ENCODE data around the gene HARS1.
"Not testable (repeated sequence)": the region's sequence is repeated elsewhere in the genome, so short reads cannot be mapped to it uniquely, and the experiment has no call there.

DNA sequence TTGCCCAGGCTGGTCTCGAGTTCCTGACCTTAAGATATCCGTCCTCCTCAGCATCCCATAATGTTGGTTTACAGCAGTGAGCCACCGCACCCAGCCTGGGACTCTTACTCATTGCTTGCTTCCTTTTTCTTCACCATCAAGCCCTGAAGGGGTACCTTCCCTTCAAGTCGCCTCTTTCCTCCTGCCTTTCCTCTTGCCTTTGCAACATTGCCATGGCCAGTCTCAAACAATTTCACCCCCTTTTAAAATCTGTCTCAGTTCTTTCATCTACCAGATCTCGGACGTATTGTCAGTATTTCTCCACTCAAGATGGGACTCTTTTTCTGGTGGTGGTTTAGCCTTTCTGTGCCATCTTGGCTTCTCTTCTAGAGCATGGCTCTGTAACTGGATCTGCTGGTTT, 29.6 kb upstream of the HARS1 start:
- TF ChIP-seq ATF7 (IDR thresholded peaks at IDR 0.05); ATF7 (CRISPR knock-in tag; IDR thresholded peaks at IDR 0.05); NCOA1 (CRISPR knock-in tag; IDR thresholded peaks at IDR 0.05); NR1H2 (CRISPR knock-in tag; IDR thresholded peaks at IDR 0.05; ENCODE audit: borderline replicate concordance, low read depth); PCBP2 (optimal IDR thresholded peaks at IDR 0.05; ENCODE audit: low read depth, low read length, poor library complexity, severe bottlenecking); ZNF10 (CRISPR knock-in tag; IDR thresholded peaks at IDR 0.05; ENCODE audit: borderline replicate concordance, low read depth); NR3C1 (CRISPR knock-in tag; IDR thresholded peaks at IDR 0.05); GABPA (IDR thresholded peaks at IDR 0.05; ENCODE audit: low read depth, low read length); GABPA (CRISPR knock-in tag; IDR thresholded peaks at IDR 0.05; ENCODE audit: low read depth); ZFP41 (CRISPR knock-in tag; IDR thresholded peaks at IDR 0.05; ENCODE audit: borderline replicate concordance); JARID2 (CRISPR knock-in tag; IDR thresholded peaks at IDR 0.05; ENCODE audit: insufficient replicate concordance); FOXA1 (IDR thresholded peaks at IDR 0.05); FOXA1 (CRISPR knock-in tag; IDR thresholded peaks at IDR 0.05): not testable (repeated sequence)
- TF ChIP-seq, protein P1, sequence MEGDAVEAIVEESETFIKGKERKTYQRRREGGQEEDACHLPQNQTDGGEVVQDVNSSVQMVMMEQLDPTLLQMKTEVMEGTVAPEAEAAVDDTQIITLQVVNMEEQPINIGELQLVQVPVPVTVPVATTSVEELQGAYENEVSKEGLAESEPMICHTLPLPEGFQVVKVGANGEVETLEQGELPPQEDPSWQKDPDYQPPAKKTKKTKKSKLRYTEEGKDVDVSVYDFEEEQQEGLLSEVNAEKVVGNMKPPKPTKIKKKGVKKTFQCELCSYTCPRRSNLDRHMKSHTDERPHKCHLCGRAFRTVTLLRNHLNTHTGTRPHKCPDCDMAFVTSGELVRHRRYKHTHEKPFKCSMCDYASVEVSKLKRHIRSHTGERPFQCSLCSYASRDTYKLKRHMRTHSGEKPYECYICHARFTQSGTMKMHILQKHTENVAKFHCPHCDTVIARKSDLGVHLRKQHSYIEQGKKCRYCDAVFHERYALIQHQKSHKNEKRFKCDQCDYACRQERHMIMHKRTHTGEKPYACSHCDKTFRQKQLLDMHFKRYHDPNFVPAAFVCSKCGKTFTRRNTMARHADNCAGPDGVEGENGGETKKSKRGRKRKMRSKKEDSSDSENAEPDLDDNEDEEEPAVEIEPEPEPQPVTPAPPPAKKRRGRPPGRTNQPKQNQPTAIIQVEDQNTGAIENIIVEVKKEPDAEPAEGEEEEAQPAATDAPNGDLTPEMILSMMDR (CRISPR knock-in tag; IDR thresholded peaks at IDR 0.05): not testable (repeated sequence)
- TF ChIP-seq, protein P2, sequence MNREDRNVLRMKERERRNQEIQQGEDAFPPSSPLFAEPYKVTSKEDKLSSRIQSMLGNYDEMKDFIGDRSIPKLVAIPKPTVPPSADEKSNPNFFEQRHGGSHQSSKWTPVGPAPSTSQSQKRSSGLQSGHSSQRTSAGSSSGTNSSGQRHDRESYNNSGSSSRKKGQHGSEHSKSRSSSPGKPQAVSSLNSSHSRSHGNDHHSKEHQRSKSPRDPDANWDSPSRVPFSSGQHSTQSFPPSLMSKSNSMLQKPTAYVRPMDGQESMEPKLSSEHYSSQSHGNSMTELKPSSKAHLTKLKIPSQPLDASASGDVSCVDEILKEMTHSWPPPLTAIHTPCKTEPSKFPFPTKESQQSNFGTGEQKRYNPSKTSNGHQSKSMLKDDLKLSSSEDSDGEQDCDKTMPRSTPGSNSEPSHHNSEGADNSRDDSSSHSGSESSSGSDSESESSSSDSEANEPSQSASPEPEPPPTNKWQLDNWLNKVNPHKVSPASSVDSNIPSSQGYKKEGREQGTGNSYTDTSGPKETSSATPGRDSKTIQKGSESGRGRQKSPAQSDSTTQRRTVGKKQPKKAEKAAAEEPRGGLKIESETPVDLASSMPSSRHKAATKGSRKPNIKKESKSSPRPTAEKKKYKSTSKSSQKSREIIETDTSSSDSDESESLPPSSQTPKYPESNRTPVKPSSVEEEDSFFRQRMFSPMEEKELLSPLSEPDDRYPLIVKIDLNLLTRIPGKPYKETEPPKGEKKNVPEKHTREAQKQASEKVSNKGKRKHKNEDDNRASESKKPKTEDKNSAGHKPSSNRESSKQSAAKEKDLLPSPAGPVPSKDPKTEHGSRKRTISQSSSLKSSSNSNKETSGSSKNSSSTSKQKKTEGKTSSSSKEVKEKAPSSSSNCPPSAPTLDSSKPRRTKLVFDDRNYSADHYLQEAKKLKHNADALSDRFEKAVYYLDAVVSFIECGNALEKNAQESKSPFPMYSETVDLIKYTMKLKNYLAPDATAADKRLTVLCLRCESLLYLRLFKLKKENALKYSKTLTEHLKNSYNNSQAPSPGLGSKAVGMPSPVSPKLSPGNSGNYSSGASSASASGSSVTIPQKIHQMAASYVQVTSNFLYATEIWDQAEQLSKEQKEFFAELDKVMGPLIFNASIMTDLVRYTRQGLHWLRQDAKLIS (CRISPR knock-in tag; IDR thresholded peaks at IDR 0.05): not testable (repeated sequence)
